GM20431 (cell line): Measurements from ENCODE around the gene RPP40.

Experiments
- in situ Hi-C: fragments of 300-500 bp; cut with MseI, MboI; formaldehyde crosslinking; loops from one replicate; pipeline ENCODE4 v1.15.0; 2020; ENCODE audit warnings: low sequenced_read_pairs; ENCODE audit not compliant: unreplicated experiment

RPP40 gene

GRCh38 chr6:4972438-4972837 lies 31.4 kb downstream of the RPP40 start:
- in situ Hi-C loops, result no loop called here

- in situ Hi-C loops, result no loop called here
Observed at GRCh38 chr6:4971851-4972250, 32.0 kb downstream of the RPP40 start.

GRCh38 chr6:4970739-4971395 lies 33.0 kb downstream of the RPP40 start:
- in situ Hi-C loops, result no loop called here

GRCh38 chr6:4969609-4970285 lies 34.1 kb downstream of the RPP40 start:
- in situ Hi-C loops, result no loop called here

- in situ Hi-C loops, result no loop called here
Observed at GRCh38 chr6:4967301-4968030, 36.4 kb downstream of the RPP40 start.

- in situ Hi-C loops, result no loop called here
Observed at GRCh38 chr6:4965562-4966389, 38.1 kb downstream of the RPP40 start.

- in situ Hi-C loops, result no loop called here
Observed at GRCh38 chr6:4964675-4965561, 38.9 kb downstream of the RPP40 start.

GRCh38 chr6:4962905-4963304 lies 40.9 kb downstream of the RPP40 start:
- in situ Hi-C loops, result no loop called here

GRCh38 chr6:4961322-4962168 lies 42.3 kb downstream of the RPP40 start:
- in situ Hi-C loops, result no loop called here

- in situ Hi-C loops, result no loop called here
Observed at GRCh38 chr6:4958624-4959023, 45.2 kb downstream of the RPP40 start.

GRCh38 chr6:4957521-4958231 lies 46.2 kb downstream of the RPP40 start:
- in situ Hi-C loops, result no loop called here

GRCh38 chr6:4956625-4957024 lies 47.2 kb downstream of the RPP40 start:
- in situ Hi-C loops, result no loop called here

GRCh38 chr6:4953440-4953839 lies 50.4 kb downstream of the RPP40 start:
- in situ Hi-C loops, result no loop called here

- in situ Hi-C loops, result no loop called here
Observed at GRCh38 chr6:4950836-4951533, 52.9 kb downstream of the RPP40 start.

- in situ Hi-C loops, result no loop called here
Observed at GRCh38 chr6:4950076-4950475, 53.8 kb downstream of the RPP40 start.

- in situ Hi-C loops, result no loop called here
Observed at GRCh38 chr6:4948781-4949450, 54.9 kb downstream of the RPP40 start.

- in situ Hi-C loops, result no loop called here
Observed at GRCh38 chr6:4947716-4948115, 56.1 kb downstream of the RPP40 start.
